AG09309 (cell line): ENCODE data around the gene CCDC88B.

Source experiments
- DNase-seq: peaks from one replicate; pipeline ENCODE4 v3.0.0-alpha.2; 2010; ENCODE audit warnings: low read depth
- H3K4me3 ChIP-seq: 2 replicates; pipeline ENCODE4 v1.5.1; 2011; ENCODE audit warnings: mild to moderate bottlenecking, low read depth, low read length, moderate library complexity; ENCODE audit not compliant: control insufficient read depth
- TF ChIP-seq, protein P1 (sequence below): IDR thresholded peaks from 2 replicates; pipeline ENCODE4 v1.5.1; 2011; ENCODE audit warnings: mild to moderate bottlenecking, low read depth, low read length, inconsistent platforms; ENCODE audit not compliant: insufficient read depth, control insufficient read depth; ENCODE audit errors: missing control alignments

Gene CCDC88B

DNA sequence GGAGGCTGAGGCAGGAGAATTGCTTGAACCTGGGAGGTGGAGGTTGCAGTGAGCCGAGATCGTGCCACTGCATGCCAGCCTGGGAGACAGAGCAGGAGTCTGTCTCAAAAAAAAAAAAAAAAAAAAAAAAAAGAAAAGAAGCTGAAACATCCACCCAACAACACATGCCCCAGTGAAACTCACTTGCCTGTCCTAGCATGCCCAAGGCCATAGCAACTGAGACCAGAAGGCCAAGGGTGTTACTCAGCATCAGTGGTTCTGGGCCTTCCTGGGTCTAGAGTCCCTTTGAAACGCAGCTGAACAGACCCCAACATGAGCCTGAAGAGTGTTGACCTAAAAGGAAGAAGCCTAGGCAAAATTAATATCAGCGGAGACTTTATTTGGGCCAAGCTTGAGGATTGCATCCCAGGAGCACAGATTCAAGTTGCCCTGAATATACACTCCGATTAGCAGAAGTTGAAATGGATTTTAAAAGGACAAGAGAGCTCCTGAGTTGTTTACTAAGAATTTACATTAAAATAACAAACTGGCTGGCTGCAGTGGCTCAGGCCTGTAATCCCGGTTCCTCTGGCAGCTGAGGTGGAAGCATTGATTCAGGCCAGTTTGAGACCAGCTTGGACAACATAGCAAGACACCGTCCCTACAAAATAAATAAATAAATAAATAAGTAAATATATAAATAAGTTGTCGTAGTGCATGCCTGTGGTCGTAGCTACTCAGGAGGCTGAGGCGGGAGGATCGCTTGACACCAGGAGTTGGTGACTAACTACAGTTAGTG, 15.1 kb upstream of the CCDC88B start:
- no peak overlapping the region for H3K4me3 ChIP-seq
- TF ChIP-seq, protein P1, sequence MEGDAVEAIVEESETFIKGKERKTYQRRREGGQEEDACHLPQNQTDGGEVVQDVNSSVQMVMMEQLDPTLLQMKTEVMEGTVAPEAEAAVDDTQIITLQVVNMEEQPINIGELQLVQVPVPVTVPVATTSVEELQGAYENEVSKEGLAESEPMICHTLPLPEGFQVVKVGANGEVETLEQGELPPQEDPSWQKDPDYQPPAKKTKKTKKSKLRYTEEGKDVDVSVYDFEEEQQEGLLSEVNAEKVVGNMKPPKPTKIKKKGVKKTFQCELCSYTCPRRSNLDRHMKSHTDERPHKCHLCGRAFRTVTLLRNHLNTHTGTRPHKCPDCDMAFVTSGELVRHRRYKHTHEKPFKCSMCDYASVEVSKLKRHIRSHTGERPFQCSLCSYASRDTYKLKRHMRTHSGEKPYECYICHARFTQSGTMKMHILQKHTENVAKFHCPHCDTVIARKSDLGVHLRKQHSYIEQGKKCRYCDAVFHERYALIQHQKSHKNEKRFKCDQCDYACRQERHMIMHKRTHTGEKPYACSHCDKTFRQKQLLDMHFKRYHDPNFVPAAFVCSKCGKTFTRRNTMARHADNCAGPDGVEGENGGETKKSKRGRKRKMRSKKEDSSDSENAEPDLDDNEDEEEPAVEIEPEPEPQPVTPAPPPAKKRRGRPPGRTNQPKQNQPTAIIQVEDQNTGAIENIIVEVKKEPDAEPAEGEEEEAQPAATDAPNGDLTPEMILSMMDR = no peak
- no peak for DNase-seq

DNA sequence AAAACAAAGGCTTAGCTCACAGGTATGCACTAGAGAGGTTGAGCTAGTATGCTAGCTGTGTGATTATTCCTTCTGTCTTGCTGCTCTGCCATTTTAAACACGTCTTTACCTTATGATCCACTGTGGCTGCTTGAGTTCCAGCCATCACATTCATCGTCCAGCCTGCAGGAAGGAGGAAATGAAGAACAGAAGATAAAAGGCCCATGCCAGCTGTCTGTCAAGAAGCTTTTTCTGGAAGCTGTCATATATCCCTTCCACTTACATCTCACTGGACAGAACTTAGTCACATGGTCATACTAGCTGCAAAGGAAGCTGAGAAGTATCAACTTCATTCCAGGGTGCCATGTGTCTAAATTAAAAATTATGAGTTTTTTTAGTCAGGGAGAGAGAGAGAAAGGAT, 12.6 kb upstream of the CCDC88B start:
- TF ChIP-seq, protein P1 = no peak
- no peak overlapping the region for H3K4me3 ChIP-seq
- no peak for DNase-seq

DNA sequence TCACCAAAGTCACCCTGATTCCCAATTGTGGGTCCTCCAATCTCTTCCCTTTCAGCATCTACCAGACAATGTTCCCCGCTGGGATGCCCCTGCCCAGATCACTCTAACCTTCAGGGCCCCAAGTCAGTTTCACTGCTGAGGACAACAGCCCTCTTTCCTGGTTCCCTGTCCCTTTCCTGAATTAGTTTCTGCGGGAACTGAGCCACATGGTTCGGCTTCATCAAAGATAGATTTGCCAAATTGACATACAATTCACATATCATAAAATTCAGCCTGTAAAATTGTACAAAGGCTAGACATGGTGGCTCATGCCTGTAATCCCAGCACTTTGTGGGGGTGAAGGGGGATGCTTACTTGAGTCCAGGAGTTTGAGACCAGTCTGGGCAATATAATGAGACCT, 12.0 kb upstream of the CCDC88B start:
- TF ChIP-seq, protein P1 = no peak
- DNase-seq = no peak
- H3K4me3 ChIP-seq = no peak overlapping the region

DNA sequence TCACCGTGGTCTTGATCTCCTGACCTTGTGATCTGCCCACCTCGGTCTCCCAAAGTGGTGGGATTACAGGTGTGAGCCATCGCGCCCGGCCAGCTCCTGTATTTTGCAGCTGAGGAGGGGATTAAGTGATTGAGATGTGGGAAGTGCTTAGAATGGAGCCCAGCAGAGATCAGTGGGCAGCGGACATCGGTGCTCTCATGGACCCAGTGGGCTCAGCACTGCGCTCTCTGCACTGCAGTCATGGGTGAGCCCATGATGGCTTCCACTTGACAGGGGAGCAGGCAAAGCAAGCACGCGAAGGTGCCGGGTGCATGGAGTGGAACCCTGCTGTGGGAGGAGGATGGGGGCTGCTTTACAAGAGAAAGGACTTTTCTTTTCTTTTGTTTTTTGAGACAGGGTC, 9.1 kb upstream of the CCDC88B start:
- H3K4me3 ChIP-seq = no peak overlapping the region
- DNase-seq = no peak
- TF ChIP-seq, protein P1 = no peak

DNA sequence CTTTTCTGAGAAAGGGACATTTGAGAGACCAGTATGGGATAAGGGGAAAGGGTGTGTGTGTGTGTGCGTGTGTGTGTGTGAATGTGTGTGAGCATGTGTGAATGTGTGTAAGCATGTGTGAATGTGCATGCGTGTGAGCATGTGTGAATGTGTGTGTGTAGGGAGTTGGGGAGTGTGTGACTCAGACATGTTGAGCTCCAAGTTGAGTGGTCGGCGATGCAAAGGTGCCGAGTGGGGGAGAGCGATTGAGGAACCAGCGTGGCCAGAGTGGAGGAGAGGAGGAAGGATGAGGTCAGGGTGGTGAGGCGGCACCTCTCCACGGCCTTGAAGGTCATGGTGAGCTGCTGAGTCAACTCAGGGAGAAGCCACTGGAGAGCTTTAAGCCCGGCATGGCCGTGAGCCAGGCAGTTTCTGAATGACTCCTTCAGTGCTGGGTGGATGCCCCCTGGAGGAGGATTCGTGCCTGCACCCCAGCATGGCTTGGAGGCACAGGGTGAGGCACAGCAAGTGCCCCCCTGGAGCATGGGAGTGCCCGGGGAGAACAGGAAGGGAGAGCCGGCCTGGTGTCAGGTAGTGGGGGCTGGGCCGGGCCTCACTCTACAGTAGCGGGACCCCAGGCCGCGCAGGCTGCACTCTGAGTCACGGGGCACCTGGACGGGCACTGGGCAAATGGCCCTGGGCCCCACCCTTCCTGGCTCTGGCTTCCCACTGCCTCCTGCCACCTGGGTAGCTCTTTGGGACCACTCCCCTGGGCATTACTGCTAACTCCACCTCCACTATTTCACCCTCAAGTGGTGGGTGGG, 8.2 kb upstream of the CCDC88B start:
- TF ChIP-seq, protein P1 = peak; percentile 84
- DNase-seq = peak; percentile 63
- H3K4me3 ChIP-seq = no peak overlapping the region

DNA sequence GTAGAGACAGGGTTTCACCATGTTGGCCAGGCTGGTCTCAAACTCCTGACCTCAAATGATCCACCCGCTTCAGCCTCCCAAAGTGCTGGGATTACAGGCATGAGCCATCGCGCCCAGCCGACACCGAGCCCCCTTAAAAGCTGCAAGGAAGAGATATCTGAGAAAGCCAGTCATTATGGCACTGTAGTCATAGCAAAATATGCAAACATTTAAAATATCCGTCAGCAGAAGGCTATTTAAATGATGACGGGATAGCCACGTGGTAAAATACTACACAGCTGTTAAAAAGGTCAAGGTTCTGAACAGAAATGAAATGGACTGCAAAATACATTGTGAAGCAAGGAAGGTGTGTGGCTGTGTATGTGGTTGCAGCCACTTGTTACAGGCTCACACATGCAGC, 6.4 kb upstream of the CCDC88B start:
- DNase-seq = no peak
- H3K4me3 ChIP-seq = no peak overlapping the region
- TF ChIP-seq, protein P1 = no peak
